CD14-positive monocyte (primary cell): ENCODE data around the gene FKBP5. TPM values are rescaled to one million over a fixed set of nuclear protein-coding genes. Genes with fewer than 3 reads are reported as not detected.
A peak's percentile ranks its signal among the peaks of the same experiment; 100 is the strongest.

Source experiments
- DNase-seq, 3 donors: peaks; one replicate each; pipeline ENCODE4 v3.0.0-alpha.2; 2011 to 2022
- H2AFZ ChIP-seq: 2 replicates; pipeline ENCODE4 v1.6.0; 2012; ENCODE audit warnings: mild to moderate bottlenecking, low read depth, low read length, inconsistent platforms; ENCODE audit not compliant: insufficient read depth, poor library complexity, severe bottlenecking
- H3K27ac ChIP-seq, 2 donors: 1 replicate in 1 of 2; 2 replicates in 1 of 2; pipeline ENCODE4 v1.5.1; 2012 to 2013; ENCODE audit warnings: low read length in 2 of 2, control low read depth in 1 of 2, inconsistent platforms in 1 of 2, low read depth in 1 of 2, mild to moderate bottlenecking in 1 of 2
- H3K27me3 ChIP-seq, 2 donors: one replicate each; pipeline versions ENCODE4 v1.6.0 to v1.6.1; 2011 to 2013; ENCODE audit warnings: low read length in 2 of 2; ENCODE audit not compliant: control insufficient read depth in 2 of 2, insufficient read depth in 2 of 2
- H3K36me3 ChIP-seq, 2 donors: replicated peaks in 1 of 2; 1 replicate in 1 of 2; 2 replicates in 1 of 2; pipeline versions ENCODE4 v1.5.1 to v1.6.1; 2012 to 2013; ENCODE audit warnings: low read length in 2 of 2, control low read depth in 1 of 2, inconsistent platforms in 1 of 2, mild to moderate bottlenecking in 1 of 2; ENCODE audit not compliant: insufficient read depth in 2 of 2, control insufficient read depth in 1 of 2
- H3K4me1 ChIP-seq, 2 donors: 1 replicate in 1 of 2; 2 replicates in 1 of 2; pipeline versions ENCODE4 v1.5.1 to v1.6.1; 2012 to 2013; ENCODE audit warnings: low read length in 2 of 2, control low read depth in 1 of 2, inconsistent platforms in 1 of 2, mild to moderate bottlenecking in 1 of 2, moderate library complexity in 1 of 2; ENCODE audit not compliant: insufficient read depth in 2 of 2, control insufficient read depth in 1 of 2
- H3K4me2 ChIP-seq: replicated peaks from 2 replicates; pipeline ENCODE3; 2012; ENCODE audit warnings: low read length, moderate library complexity, mild to moderate bottlenecking; ENCODE audit not compliant: poor library complexity, severe bottlenecking; ENCODE audit errors: extremely low read depth
- H3K4me3 ChIP-seq, 3 experiments: fragments of 200-600 bp in 1 of 3; sonication (generic) in 1 of 3; replicated peaks in 1 of 3; 1 replicate in 2 of 3; 2 replicates in 1 of 3; pipeline ENCODE4 v1.5.1; 2011 to 2013; ENCODE audit warnings: low read length in 3 of 3, mild to moderate bottlenecking in 3 of 3, control low read depth in 2 of 3, low read depth in 2 of 3, inconsistent platforms in 1 of 3, moderate library complexity in 1 of 3
- H3K79me2 ChIP-seq: 2 replicates; pipeline ENCODE4 v1.6.0; 2012; ENCODE audit warnings: mild to moderate bottlenecking, control low read depth, inconsistent platforms, low read length, moderate library complexity; ENCODE audit not compliant: insufficient read depth
- H3K9ac ChIP-seq: 2 replicates; pipeline ENCODE4 v1.6.0; 2017; ENCODE audit warnings: low read length, mild to moderate bottlenecking; ENCODE audit not compliant: insufficient read depth, poor library complexity, severe bottlenecking
- H3K9me3 ChIP-seq, 2 donors: replicated peaks in 1 of 2; 1 replicate in 1 of 2; 2 replicates in 1 of 2; pipeline versions ENCODE4 v1.5.1 to v1.6.1; 2012 to 2013; ENCODE audit warnings: low read length in 2 of 2, control low read depth in 1 of 2; ENCODE audit not compliant: control insufficient read depth in 1 of 2, insufficient read depth in 1 of 2
- H4K20me1 ChIP-seq: 2 replicates; pipeline ENCODE4 v1.6.0; 2012; ENCODE audit warnings: mild to moderate bottlenecking, low read length, control low read depth, moderate library complexity; ENCODE audit not compliant: insufficient read depth
- H3K27ac Mint-ChIP-seq, 7 donors: one replicate each; pipeline ENCODE4 v1.8.0; 2020; ENCODE audit warnings: mild to moderate bottlenecking in 7 of 7, mixed read lengths in 7 of 7, moderate library complexity in 6 of 7, inconsistent platforms in 2 of 7
- H3K27me3 Mint-ChIP-seq, 3 donors: one replicate each; pipeline ENCODE4 v1.8.0; 2021 to 2022; ENCODE audit warnings: low read depth in 3 of 3, mild to moderate bottlenecking in 3 of 3, mixed read lengths in 3 of 3, moderate library complexity in 3 of 3, inconsistent platforms in 1 of 3
- H3K36me3 Mint-ChIP-seq, 2 donors: one replicate each; pipeline ENCODE4 v1.8.0; 2020; ENCODE audit warnings: mixed read lengths in 2 of 2, inconsistent platforms in 1 of 2, mild to moderate bottlenecking in 1 of 2
- H3K4me1 Mint-ChIP-seq: one replicate; pipeline ENCODE4 v1.8.0; 2020; ENCODE audit warnings: mild to moderate bottlenecking, mixed read lengths
- H3K4me3 Mint-ChIP-seq, 2 donors: one replicate each; pipeline ENCODE4 v1.8.0; 2020; ENCODE audit warnings: mild to moderate bottlenecking in 2 of 2, mixed read lengths in 2 of 2, moderate library complexity in 1 of 2
- H3K9me3 Mint-ChIP-seq, 7 donors: one replicate each; pipeline ENCODE4 v1.8.0; 2020 to 2022; ENCODE audit warnings: mixed read lengths in 7 of 7, mild to moderate bottlenecking in 6 of 7, moderate library complexity in 6 of 7, inconsistent platforms in 2 of 7
- CTCF ChIP-seq: fragments of 200-600 bp; IDR thresholded peaks from one replicate; pipeline ENCODE4 v1.8.0; 2022; ENCODE audit warnings: antibody characterized with exemption, mild to moderate bottlenecking
- WGBS: methylation state at CpG from one replicate; pipeline ENCODE4 v1.1.5; 2013; ENCODE audit warnings: missing lambda C conversion rate; ENCODE audit not compliant: insufficient coverage; 5-methylcytosine and 5-hydroxymethylcytosine counted together
- intact Hi-C, 2 donors: fragments of 100-400 bp; cut with micrococcal nuclease; formaldehyde crosslinking; loops; one replicate each; pipeline versions ENCODE4 v1.15.0 to v1.15.1; 2023
- polyA plus RNA-seq, 3 donors: library from polyadenylated mRNA; depleted of rRNA in 1 of 3; unstranded in 2 of 3; stranded (reverse) in 1 of 3; fragments of 300-500 nt in 2 of 3; fragments of >200 nt in 1 of 3; fragmentation: Illumina TruSeq in 2 of 3; gene quantifications; 1 replicate in 2 of 3; 2 replicates in 1 of 3; pipeline ENCODE4 v1.2.3, GENCODE V29; 2012 to 2021

The FKBP5 gene
- polyA plus RNA-seq, 3 donors: 20.2 to 58.5 (median 56.9) TPM

- Mint-ChIP-seq H3K36me3 (peaks cover 19 to 25% of the 10 kb centered on the region in 2 donors), H3K27me3 (peaks cover 4 to 10% (median 7%) of the 10 kb centered on the region in 3 donors), H3K4me3 (no peak overlapping the region), H3K4me1 (no peaks in the 10 kb centered on the region), H3K27ac (peak overlapping the region in 2 of 7 donors; percentile 35 to 79), H3K9me3 (peaks cover 4 to 12% (median 8%) of the 10 kb centered on the region in 7 donors)
- TF ChIP-seq CTCF: peak; percentile 38
- Histone ChIP-seq H3K27ac (no peak overlapping the region), H3K4me1 (no peaks in the 10 kb centered on the region), H3K9ac (no peak overlapping the region), H4K20me1 (peaks cover 4% of the 10 kb centered on the region), H3K4me3 (no peak overlapping the region), H2AFZ (no peak overlapping the region), H3K4me2 (no peak overlapping the region), H3K9me3 (peaks cover 0 to 5% of the 10 kb centered on the region in 2 donors), H3K36me3 (peaks cover 14 to 32% of the 10 kb centered on the region in 2 donors), H3K79me2 (no peaks in the 10 kb centered on the region), H3K27me3 (no peaks in the 10 kb centered on the region)
- intact Hi-C loops: no loop called here
- DNase-seq: no peak
- 80% methylated on average over 2 of the region's 5 CpGs for WGBS
Measured at GRCh38 chr6:35569011-35569461, 119.7 kb downstream of the FKBP5 start.

GRCh38 chr6:35566794-35567193 is 121.9 kb downstream of the FKBP5 start:
- H3K4me3 Mint-ChIP-seq: no peak overlapping the region
- H3K27me3 Mint-ChIP-seq: peaks cover 4 to 11% (median 7%) of the 10 kb centered on the region in 3 donors
- WGBS: 82% methylated on average over 8 of the region's 8 CpGs
- peaks cover 3 to 4% of the 10 kb centered on the region in 2 donors for H3K36me3 Mint-ChIP-seq
- H3K9me3 Mint-ChIP-seq: peaks cover 4 to 12% (median 8%) of the 10 kb centered on the region in 7 donors
- no peak for DNase-seq
- H3K9ac ChIP-seq: no peak overlapping the region
- no peak overlapping the region for H2AFZ ChIP-seq
- intact Hi-C loops: no loop called here
- no peaks in the 10 kb centered on the region for H3K4me1 Mint-ChIP-seq
- TF ChIP-seq CTCF: no peak
- peaks cover 0 to 5% of the 10 kb centered on the region in 2 donors for H3K9me3 ChIP-seq
- H4K20me1 ChIP-seq: peaks cover 4% of the 10 kb centered on the region
- peak overlapping the region in 1 of 7 donors; percentile 52 for H3K27ac Mint-ChIP-seq
- H3K4me1 ChIP-seq: no peaks in the 10 kb centered on the region
- H3K4me3 ChIP-seq: no peak overlapping the region
- H3K27me3 ChIP-seq: no peaks in the 10 kb centered on the region
- no peaks in the 10 kb centered on the region for H3K79me2 ChIP-seq
- no peak overlapping the region for H3K27ac ChIP-seq
- H3K4me2 ChIP-seq: no peak overlapping the region
- H3K36me3 ChIP-seq: peaks cover 0 to 10% of the 10 kb centered on the region in 2 donors
